HEK293T (cell line): ENCODE measurements around the gene MEI4.
"Not testable (repeated sequence)": the region's sequence is repeated elsewhere in the genome, so short reads cannot be mapped to it uniquely, and the experiment has no call there.

Source experiments
- CTCF ChIA-PET: fragments of 350-600 bp; formaldehyde crosslinking; extraction: SDS; loops from one replicate; lab custom pipeline; 2021; ENCODE audit warnings: antibody characterized with exemption, inconsistent platforms; lab: Yijun Ruan, JAX
- POLR2A ChIA-PET: fragments of 350-600 bp; formaldehyde crosslinking; extraction: SDS; loops from one replicate; lab custom pipeline; 2020; ENCODE audit warnings: antibody characterized with exemption, inconsistent platforms; lab: Yijun Ruan, JAX
- DNase-seq: peaks from one replicate; pipeline ENCODE4 v3.0.0; 2012; ENCODE audit warnings: mixed read lengths; ENCODE audit errors: extremely low spot score
- ARNT ChIP-seq: fragments of 450-650 bp; IDR thresholded peaks from 2 replicates; pipeline ENCODE4 v1.6.1; 2017; ENCODE audit warnings: mild to moderate bottlenecking
- BHLHE40 ChIP-seq: fragments of 450-650 bp; IDR thresholded peaks from 2 replicates; pipeline ENCODE4 v1.6.1; 2016; ENCODE audit warnings: mild to moderate bottlenecking, moderate library complexity, borderline replicate concordance
- CTBP1 ChIP-seq: fragments of 450-650 bp; IDR thresholded peaks from 2 replicates; pipeline ENCODE4 v1.6.1; 2016; ENCODE audit warnings: borderline replicate concordance
- ELF4 ChIP-seq: fragments of 450-650 bp; IDR thresholded peaks from 2 replicates; pipeline ENCODE4 v1.6.1; 2017; ENCODE audit warnings: antibody characterized with exemption
- FOXA1 ChIP-seq: fragments of 450-650 bp; IDR thresholded peaks from 2 replicates; pipeline ENCODE4 v1.6.1; 2016; ENCODE audit warnings: mild to moderate bottlenecking
- FOXK2 ChIP-seq: fragments of 450-650 bp; IDR thresholded peaks from 2 replicates; pipeline ENCODE4 v1.6.1; 2016; ENCODE audit warnings: mild to moderate bottlenecking
- FOXM1 ChIP-seq: fragments of 450-650 bp; IDR thresholded peaks from 2 replicates; pipeline ENCODE4 v1.6.1; 2017; ENCODE audit warnings: mild to moderate bottlenecking, borderline replicate concordance
- HDGF ChIP-seq: fragments of 450-650 bp; IDR thresholded peaks from 2 replicates; pipeline ENCODE4 v1.6.1; 2017; ENCODE audit warnings: antibody characterized with exemption, borderline replicate concordance
- L3MBTL2 ChIP-seq: fragments of 450-650 bp; conservative IDR thresholded peaks from 2 replicates; pipeline ENCODE4 v1.6.1; 2016; ENCODE audit warnings: mild to moderate bottlenecking
- LEF1 ChIP-seq: fragments of 450-650 bp; IDR thresholded peaks from 2 replicates; pipeline ENCODE4 v1.6.1; 2017; ENCODE audit warnings: mild to moderate bottlenecking, borderline replicate concordance
- NFRKB ChIP-seq: fragments of 450-650 bp; IDR thresholded peaks from 2 replicates; pipeline ENCODE4 v1.6.1; 2016; ENCODE audit warnings: mild to moderate bottlenecking, moderate library complexity
- SP1 ChIP-seq: fragments of 450-650 bp; IDR thresholded peaks from 2 replicates; pipeline ENCODE4 v1.6.1; 2017
- SUZ12 ChIP-seq: fragments of 450-650 bp; IDR thresholded peaks from 2 replicates; pipeline ENCODE4 v1.6.1; 2016; ENCODE audit warnings: mild to moderate bottlenecking
- TARDBP ChIP-seq: fragments of 450-650 bp; IDR thresholded peaks from 2 replicates; pipeline ENCODE4 v1.6.1; 2016
- ZNF384 ChIP-seq: fragments of 450-650 bp; IDR thresholded peaks from 2 replicates; pipeline ENCODE4 v1.6.1; 2016
- TF ChIP-seq, protein P1 (sequence below): fragments of 450-650 bp; IDR thresholded peaks from 2 replicates; pipeline ENCODE4 v1.6.1; 2016

The MEI4 gene

DNA sequence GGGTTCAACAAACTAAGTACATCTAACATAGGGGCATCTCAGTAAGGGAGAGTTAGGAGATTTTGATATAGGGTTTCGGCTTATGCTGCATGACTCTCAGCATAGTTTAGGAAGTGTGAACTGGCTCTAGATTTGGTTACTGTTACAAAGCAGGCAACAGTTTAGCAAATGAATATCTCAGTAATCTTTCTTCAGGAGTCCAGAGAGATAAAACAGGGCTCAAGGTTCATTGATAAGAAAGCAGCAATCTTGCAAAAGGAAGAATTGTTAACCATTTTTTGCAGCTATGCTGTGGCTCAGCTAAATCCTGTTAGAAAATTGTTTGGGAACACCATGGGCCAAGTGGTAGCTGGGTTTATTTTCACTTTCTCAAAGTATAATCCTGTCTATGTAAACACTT lies 161.3 kb downstream of the MEI4 start:
- CTCF ChIA-PET = no interaction called here
- no peak for DNase-seq
- no peak for TF ChIP-seq FOXK2
- TF ChIP-seq ARNT = no peak
- TF ChIP-seq FOXA1 = no peak
- TF ChIP-seq ZNF384 = no peak
- TF ChIP-seq L3MBTL2 = no peak
- POLR2A ChIA-PET = no interaction called here

DNA sequence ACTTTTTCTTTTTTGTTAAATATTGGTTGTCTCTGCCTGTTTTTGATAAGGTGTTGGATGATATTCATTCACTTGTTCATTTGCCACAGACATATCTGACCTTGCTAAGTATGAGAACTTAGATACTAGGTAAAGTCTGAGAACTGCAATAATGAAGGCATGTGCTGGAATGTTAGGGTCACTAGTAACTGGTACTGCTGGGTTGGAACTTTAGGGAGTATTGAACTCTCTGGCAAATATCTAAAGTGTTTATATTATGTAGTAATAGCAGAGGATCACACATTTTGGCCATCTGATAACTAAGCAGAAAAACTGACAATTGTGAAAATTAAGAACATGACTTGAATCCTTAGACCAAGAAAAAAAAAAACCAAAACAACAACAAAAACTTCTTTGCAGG lies 162.7 kb downstream of the MEI4 start:
- CTCF ChIA-PET = no interaction called here
- POLR2A ChIA-PET = no interaction called here
- no peak for TF ChIP-seq FOXK2
- DNase-seq = no peak

DNA sequence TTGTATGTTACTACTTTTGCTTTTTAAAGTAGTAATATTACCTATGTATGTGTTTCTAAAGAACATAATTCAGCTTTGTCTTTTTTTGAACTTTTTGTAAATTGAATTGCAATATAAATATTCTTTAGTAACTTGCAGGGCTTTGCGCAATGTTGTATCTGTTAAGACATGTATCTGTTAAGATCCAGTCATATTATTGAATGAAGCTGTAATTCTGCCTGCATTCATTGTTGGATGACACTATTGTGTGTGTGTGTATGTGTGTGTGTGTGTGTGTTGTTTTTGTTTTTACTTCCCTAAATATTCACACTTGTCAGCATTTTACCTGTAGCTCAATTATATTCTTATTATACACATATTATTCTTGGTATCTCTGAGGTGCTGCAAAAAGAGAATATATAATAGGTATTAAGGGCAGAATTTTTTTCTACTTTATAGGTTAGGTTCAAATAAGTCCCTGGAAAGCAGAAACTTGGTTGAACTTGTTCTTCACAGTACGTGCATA lies 164.0 kb downstream of the MEI4 start:
- DNase-seq = no peak

GRCh38 chr6:77822265-77822664 lies 169.4 kb downstream of the MEI4 start:
- ChIA-PET POLR2A (no interaction called here), CTCF (interaction anchor here (0.6 kb wide), 1 partner anchor 37 kb away, joined by 5 read pairs; no protein-coding TSS in a partner anchor)
- TF ChIP-seq BHLHE40 (no peak), ARNT (no peak), NFRKB (no peak), ELF4 (no peak)
- TF ChIP-seq, protein P1, sequence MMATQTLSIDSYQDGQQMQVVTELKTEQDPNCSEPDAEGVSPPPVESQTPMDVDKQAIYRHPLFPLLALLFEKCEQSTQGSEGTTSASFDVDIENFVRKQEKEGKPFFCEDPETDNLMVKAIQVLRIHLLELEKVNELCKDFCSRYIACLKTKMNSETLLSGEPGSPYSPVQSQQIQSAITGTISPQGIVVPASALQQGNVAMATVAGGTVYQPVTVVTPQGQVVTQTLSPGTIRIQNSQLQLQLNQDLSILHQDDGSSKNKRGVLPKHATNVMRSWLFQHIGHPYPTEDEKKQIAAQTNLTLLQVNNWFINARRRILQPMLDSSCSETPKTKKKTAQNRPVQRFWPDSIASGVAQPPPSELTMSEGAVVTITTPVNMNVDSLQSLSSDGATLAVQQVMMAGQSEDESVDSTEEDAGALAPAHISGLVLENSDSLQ = no peak
- no peak for DNase-seq

More for the DNA sequence above, 164.0 kb downstream of the MEI4 start:
- POLR2A ChIA-PET = no interaction called here
- TF ChIP-seq FOXA1 = no peak
- no peak for TF ChIP-seq CTBP1
- no peak for TF ChIP-seq LEF1
- no peak for TF ChIP-seq BHLHE40
- no peak for TF ChIP-seq HDGF
- TF ChIP-seq TARDBP = no peak
- TF ChIP-seq L3MBTL2 = no peak
- TF ChIP-seq NFRKB = no peak
- TF ChIP-seq SUZ12 = no peak
- TF ChIP-seq ZNF384 = no peak
- TF ChIP-seq, protein P1 = no peak
- TF ChIP-seq FOXM1 = no peak
- TF ChIP-seq SP1 = no peak
- no peak for TF ChIP-seq ARNT
- TF ChIP-seq ELF4 = no peak
- TF ChIP-seq FOXK2 = no peak
- CTCF ChIA-PET = no interaction called here

- no peak for DNase-seq
- CTCF ChIA-PET = no interaction called here
- TF ChIP-seq SP1 (no peak), NFRKB (no peak), CTBP1 (no peak), LEF1 (no peak), HDGF (no peak), SUZ12 (no peak), L3MBTL2 (no peak), ARNT (no peak), FOXK2 (no peak), FOXA1 (no peak), FOXM1 (no peak), ELF4 (no peak), ZNF384 (no peak), BHLHE40 (no peak), TARDBP (no peak)
- TF ChIP-seq, protein P1 = no peak
- POLR2A ChIA-PET = no interaction called here
Measured at GRCh38 chr6:77825204-77825603, 172.4 kb downstream of the MEI4 start.

DNA sequence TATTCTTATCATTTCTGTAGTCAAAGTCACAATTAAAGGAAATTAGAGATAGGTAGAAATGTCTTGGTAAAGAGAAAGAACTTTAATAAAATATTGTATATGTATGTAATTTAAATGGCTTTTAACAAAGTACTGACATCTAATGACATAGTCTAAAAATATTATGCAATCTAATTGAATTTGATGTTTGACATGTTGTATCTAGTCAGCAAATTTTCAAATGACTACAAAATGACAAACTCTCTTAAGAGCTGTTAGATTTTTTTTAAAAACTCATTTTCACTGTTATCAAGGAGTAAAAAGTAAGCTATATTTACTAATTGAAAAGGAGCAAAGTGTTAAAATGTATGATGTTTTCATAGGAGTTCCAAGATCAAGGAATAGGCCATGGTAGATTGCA lies 176.9 kb downstream of the MEI4 start:
- CTCF ChIA-PET = no interaction called here
- POLR2A ChIA-PET = no interaction called here
- TF ChIP-seq ELF4 (no peak), NFRKB (no peak), SP1 (no peak), L3MBTL2 (no peak), LEF1 (no peak), ZNF384 (no peak), ARNT (no peak), TARDBP (no peak), FOXM1 (no peak), BHLHE40 (no peak)
- no peak for DNase-seq

GRCh38 chr6:77833749-77834148 lies 180.9 kb downstream of the MEI4 start:
- DNase-seq, CTCF ChIA-PET, POLR2A ChIA-PET: not testable (repeated sequence)

- CTCF ChIA-PET = no interaction called here
- no peak for DNase-seq
- TF ChIP-seq TARDBP = no peak
- TF ChIP-seq CTBP1 = no peak
- TF ChIP-seq SUZ12 = no peak
- TF ChIP-seq ARNT = no peak
- TF ChIP-seq BHLHE40 = no peak
- no peak for TF ChIP-seq FOXA1
- no peak for TF ChIP-seq SP1
- POLR2A ChIA-PET = no interaction called here
Measured at GRCh38 chr6:77834591-77834996, 181.8 kb downstream of the MEI4 start.
